Epithelial cell of esophagus (primary cell): Measurements from ENCODE around the gene SHANK3.

Experiments used
- DNase-seq: peaks from one replicate; pipeline ENCODE4 v3.0.0; 2010; ENCODE audit warnings: low read depth
- H3K4me3 ChIP-seq: 2 replicates; pipeline ENCODE4 v1.5.1; 2011; ENCODE audit warnings: mild to moderate bottlenecking, low read length, control low read depth
- TF ChIP-seq, protein P1 (sequence below): IDR thresholded peaks from 2 replicates; pipeline ENCODE4 v1.5.1; 2011; ENCODE audit warnings: low read depth, mild to moderate bottlenecking, low read length, control low read depth, inconsistent platforms; ENCODE audit not compliant: insufficient read depth; ENCODE audit errors: missing control alignments

The SHANK3 gene

GRCh38 chr22:50673231-50674129, 857 bp downstream of the SHANK3 start:
- no peak overlapping the region for H3K4me3 ChIP-seq
- TF ChIP-seq, protein P1, sequence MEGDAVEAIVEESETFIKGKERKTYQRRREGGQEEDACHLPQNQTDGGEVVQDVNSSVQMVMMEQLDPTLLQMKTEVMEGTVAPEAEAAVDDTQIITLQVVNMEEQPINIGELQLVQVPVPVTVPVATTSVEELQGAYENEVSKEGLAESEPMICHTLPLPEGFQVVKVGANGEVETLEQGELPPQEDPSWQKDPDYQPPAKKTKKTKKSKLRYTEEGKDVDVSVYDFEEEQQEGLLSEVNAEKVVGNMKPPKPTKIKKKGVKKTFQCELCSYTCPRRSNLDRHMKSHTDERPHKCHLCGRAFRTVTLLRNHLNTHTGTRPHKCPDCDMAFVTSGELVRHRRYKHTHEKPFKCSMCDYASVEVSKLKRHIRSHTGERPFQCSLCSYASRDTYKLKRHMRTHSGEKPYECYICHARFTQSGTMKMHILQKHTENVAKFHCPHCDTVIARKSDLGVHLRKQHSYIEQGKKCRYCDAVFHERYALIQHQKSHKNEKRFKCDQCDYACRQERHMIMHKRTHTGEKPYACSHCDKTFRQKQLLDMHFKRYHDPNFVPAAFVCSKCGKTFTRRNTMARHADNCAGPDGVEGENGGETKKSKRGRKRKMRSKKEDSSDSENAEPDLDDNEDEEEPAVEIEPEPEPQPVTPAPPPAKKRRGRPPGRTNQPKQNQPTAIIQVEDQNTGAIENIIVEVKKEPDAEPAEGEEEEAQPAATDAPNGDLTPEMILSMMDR = no peak
- DNase-seq = no peak

DNA sequence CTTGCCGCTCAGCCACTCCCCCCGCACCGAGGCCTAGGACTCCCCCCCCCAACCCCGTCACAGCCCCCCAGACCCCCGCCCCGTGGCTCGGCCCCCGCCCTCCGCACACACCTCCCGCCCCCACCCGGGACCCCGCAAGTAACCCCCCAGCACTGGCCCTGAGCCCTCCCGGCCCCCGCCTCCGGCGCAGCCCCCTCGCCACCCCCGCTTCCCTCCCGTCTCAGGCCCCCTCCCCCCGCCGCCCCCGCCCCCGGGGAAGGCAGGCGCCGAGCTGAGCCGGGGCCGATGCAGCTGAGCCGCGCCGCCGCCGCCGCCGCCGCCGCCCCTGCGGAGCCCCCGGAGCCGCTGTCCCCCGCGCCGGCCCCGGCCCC, 1.5 kb downstream of the SHANK3 start:
- DNase-seq = no peak
- H3K4me3 ChIP-seq = no peak overlapping the region
- TF ChIP-seq, protein P1 = no peak

- peak overlapping the region; percentile 37 for H3K4me3 ChIP-seq
- TF ChIP-seq, protein P1 = no peak
- peak; percentile 88 for DNase-seq
These were observed 2.3 kb downstream of the SHANK3 start for GRCh38 chr22:50674606-50675552.

DNA sequence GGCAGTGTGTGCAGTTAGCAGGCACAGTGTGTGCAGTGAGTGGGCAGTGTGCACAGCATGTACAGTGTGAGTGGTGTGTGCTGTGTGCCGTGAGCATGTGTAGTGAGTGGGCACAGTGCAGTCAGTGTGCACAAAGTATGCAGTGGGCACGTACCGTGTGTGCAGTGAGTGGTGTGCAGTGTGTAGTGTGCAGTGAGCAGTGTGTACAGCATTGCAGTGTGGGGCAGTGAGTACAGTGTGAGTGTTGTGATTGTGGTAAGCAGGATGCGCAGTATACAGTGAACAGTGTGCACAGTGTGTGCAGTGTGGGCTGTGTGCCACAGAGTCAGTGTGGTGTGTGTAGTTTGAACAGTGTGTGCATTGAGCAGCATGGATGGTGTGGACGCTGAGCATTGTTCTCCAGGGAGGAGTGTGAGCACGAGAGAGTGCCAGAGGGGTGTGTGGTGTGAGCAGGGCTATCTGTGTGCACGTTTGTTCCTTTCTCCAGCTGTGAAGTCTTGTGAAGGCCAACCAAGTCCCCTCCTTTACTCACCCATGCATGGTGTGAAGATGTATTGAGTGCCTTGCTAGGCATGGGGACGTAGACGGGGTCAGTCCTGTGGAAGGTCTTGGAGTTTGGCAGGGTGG, 3.0 kb downstream of the SHANK3 start:
- DNase-seq = no peak
- TF ChIP-seq, protein P1 = no peak
- H3K4me3 ChIP-seq = peak overlapping the region; percentile 37

- TF ChIP-seq, protein P1 = no peak
- H3K4me3 ChIP-seq = no peak overlapping the region
- no peak for DNase-seq
These were observed 3.6 kb downstream of the SHANK3 start for GRCh38 chr22:50676180-50676636.

DNA sequence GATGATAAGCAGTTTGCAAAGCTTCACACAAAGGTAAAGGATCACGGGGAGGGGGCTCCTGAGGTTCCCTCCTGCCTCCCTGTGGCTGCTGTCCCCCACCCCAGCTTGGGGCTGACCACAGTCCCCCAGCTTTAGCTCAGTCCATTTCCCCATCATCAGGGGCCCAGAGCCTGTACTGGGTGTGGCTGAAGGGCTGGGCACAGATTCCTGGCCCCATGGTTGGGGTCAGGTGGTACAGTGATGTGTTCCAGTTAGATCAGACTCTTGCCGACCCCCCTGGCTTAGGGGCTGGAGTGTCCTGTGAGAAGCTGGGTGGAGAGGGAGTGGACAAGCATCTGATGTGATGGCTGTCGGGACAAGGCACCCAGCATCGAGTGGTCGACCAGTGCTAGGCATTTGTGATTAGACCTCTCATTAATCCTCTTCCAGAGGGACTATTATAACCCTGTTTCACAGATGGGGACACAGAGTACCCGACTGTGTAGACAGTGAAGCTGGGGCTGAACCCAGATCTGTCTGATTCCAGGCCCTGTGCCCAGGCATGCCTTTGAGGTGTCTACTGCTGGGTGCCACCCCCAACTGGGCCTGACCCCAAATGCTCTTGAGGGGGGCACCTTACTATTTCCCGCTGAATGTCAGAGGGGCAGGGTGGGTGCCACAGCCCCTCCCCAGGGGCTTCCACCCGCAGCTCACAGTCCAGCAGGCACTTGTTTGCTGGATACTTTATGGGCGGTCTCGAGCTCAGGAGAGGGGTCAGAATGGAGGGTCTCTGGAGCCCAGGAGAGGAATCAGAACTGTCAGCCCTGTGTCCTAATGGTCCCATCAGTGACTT, 4.3 kb downstream of the SHANK3 start:
- no peak overlapping the region for H3K4me3 ChIP-seq
- TF ChIP-seq, protein P1 = no peak
- DNase-seq = no peak
